Activated CD4-positive, alpha-beta T cell treated with anti-CD3 and anti-CD28 coated beads for 36 hours (primary cell): ENCODE results near the gene CD72. TPM values are rescaled to one million over a fixed set of nuclear protein-coding genes. Genes with fewer than 3 reads are reported as not detected.

Source experiments
- microRNA-seq: library from miRNA; unstranded; fragments of <30 nt; microRNA quantifications from one replicate; pipeline ENCODE4 v1.2.0, GENCODE V29; 2021; ENCODE audit warnings: borderline replicate concordance
- total RNA-seq, 2 experiments: library from RNA; stranded (reverse); gene quantifications; one replicate each; pipeline ENCODE4 v1.2.3, GENCODE V29; 2021

Gene CD72
- total RNA-seq, 2 experiments from 2014 or later, result 6.5 to 8.7 TPM

Small RNA genes within 50 kb of the gene (microRNA-seq; reads per million reads assigned to microRNA genes)
- gene MIR4667, result not detected

Other genes starting within 250 kb of the CD72 start
- gene RUSC2, start 128.3 kb downstream of the CD72 start, total RNA-seq, result 1 to 10 TPM; 5.7 to 6.5 TPM
- 10 to 100 TPM; 23.3 to 27.7 TPM for gene TESK1, start 13.2 kb downstream of the CD72 start, total RNA-seq
- gene SIT1, start 32.5 kb upstream of the CD72 start, total RNA-seq, result 10 to 100 TPM; 76.5 to 80.9 TPM
- gene RMRP, start 39.6 kb upstream of the CD72 start, total RNA-seq, result over 10,000 TPM in 1 of 2 experiments, 100 to 1,000 TPM in 1; 894 to 11,462 TPM
- gene CCDC107, start 39.9 kb upstream of the CD72 start, total RNA-seq, result 10 to 100 TPM in 1 of 2 experiments, 1 to 10 TPM in 1; 7.9 to 10.4 TPM
- 10 to 100 TPM; 19.1 to 23.1 TPM for gene ARHGEF39, start 46.8 kb upstream of the CD72 start, total RNA-seq
- 1 to 10 TPM; 2.9 to 3.1 TPM for gene CA9, start 55.5 kb upstream of the CD72 start, total RNA-seq
- gene TPM2, start 71.5 kb upstream of the CD72 start, total RNA-seq, result 1 to 10 TPM; 4.3 to 5.5 TPM
- gene TLN1, start 113.8 kb upstream of the CD72 start, total RNA-seq, result 100 to 1,000 TPM; 217 to 238 TPM
- gene CREB3, start 114.3 kb upstream of the CD72 start, total RNA-seq, result 10 to 100 TPM; 24.0 to 26.0 TPM
- 10 to 100 TPM; 19.6 to 23.7 TPM for gene GBA2, start 130.8 kb upstream of the CD72 start, total RNA-seq
- 10 to 100 TPM; 14.0 to 15.5 TPM for gene RGP1, start 130.9 kb upstream of the CD72 start, total RNA-seq
- gene MSMP, start 135.9 kb upstream of the CD72 start, total RNA-seq, result under 1 TPM in 1 of 2 experiments, not detected in 1; 0.39 TPM
- gene NPR2, start 173.2 kb upstream of the CD72 start, total RNA-seq, result 10 to 100 TPM in 1 of 2 experiments, 1 to 10 TPM in 1; 9.3 to 10.5 TPM
- 1 to 10 TPM in 1 of 2 experiments, under 1 TPM in 1; 0.85 to 1.7 TPM for gene SPAG8, start 193.8 kb upstream of the CD72 start, total RNA-seq
- 10 to 100 TPM; 47.4 to 61.1 TPM for gene HINT2, start 196.6 kb upstream of the CD72 start, total RNA-seq
- gene FAM221B, start 210.3 kb upstream of the CD72 start, total RNA-seq, result not detected
- gene TMEM8B, start 210.8 kb upstream of the CD72 start, total RNA-seq, result 1 to 10 TPM; 5.8 to 6.9 TPM